Trophoblast cell (in vitro differentiated cells and primary cell): Measurements from ENCODE around the gene SECISBP2L.

Experiments used
- DNase-seq, 2 donors: peaks; one replicate each; pipeline ENCODE4 v3.0.0-alpha.2; 2016
- H2AFZ ChIP-seq: 2 replicates; pipeline ENCODE4 v1.6.1; 2013; ENCODE audit warnings: low read length, moderate library complexity, mild to moderate bottlenecking; ENCODE audit not compliant: insufficient read depth, poor library complexity
- H2AK5ac ChIP-seq: 2 replicates; pipeline ENCODE4 v1.6.1; 2013; ENCODE audit warnings: mild to moderate bottlenecking, low read length
- H2BK120ac ChIP-seq: 2 replicates; pipeline ENCODE4 v1.6.1; 2013; ENCODE audit warnings: low read length, mild to moderate bottlenecking, moderate library complexity; ENCODE audit not compliant: insufficient read depth, poor library complexity
- H2BK12ac ChIP-seq: 2 replicates; pipeline ENCODE4 v1.6.1; 2013; ENCODE audit warnings: mild to moderate bottlenecking, low read length, moderate library complexity
- H2BK5ac ChIP-seq: 2 replicates; pipeline ENCODE4 v1.6.1; 2013; ENCODE audit warnings: low read length, low read depth, moderate library complexity, mild to moderate bottlenecking; ENCODE audit not compliant: poor library complexity
- H3K14ac ChIP-seq: 2 replicates; pipeline ENCODE4 v1.6.1; 2013; ENCODE audit warnings: mild to moderate bottlenecking, low read length
- H3K18ac ChIP-seq: 2 replicates; pipeline ENCODE4 v1.6.1; 2013; ENCODE audit warnings: mild to moderate bottlenecking, low read length
- H3K23ac ChIP-seq: 2 replicates; pipeline ENCODE4 v1.6.1; 2013; ENCODE audit warnings: low read length
- H3K27ac ChIP-seq: 2 replicates; pipeline ENCODE4 v1.5.1; 2013; ENCODE audit warnings: low read depth, mild to moderate bottlenecking, inconsistent platforms, low read length, moderate library complexity
- H3K27me3 ChIP-seq: 2 replicates; pipeline ENCODE4 v1.6.1; 2013; ENCODE audit warnings: inconsistent platforms, mild to moderate bottlenecking, low read length, moderate library complexity; ENCODE audit not compliant: insufficient read depth
- H3K36me3 ChIP-seq, 2 experiments: 1 replicate in 1 of 2; 2 replicates in 1 of 2; pipeline ENCODE4 v1.6.1; 2013; ENCODE audit warnings: low read length in 2 of 2, mild to moderate bottlenecking in 2 of 2, moderate library complexity in 1 of 2; ENCODE audit not compliant: insufficient read depth in 2 of 2, control insufficient read depth in 1 of 2
- H3K4ac ChIP-seq: 2 replicates; pipeline ENCODE4 v1.6.1; 2013; ENCODE audit warnings: low read depth, mild to moderate bottlenecking, low read length, moderate library complexity
- H3K4me1 ChIP-seq, 2 experiments: 1 replicate in 1 of 2; 2 replicates in 1 of 2; pipeline ENCODE4 v1.6.1; 2013; ENCODE audit warnings: low read length in 2 of 2, mild to moderate bottlenecking in 2 of 2, moderate library complexity in 1 of 2; ENCODE audit not compliant: insufficient read depth in 2 of 2, control insufficient read depth in 1 of 2
- H3K4me2 ChIP-seq: 2 replicates; pipeline ENCODE4 v1.6.1; 2013; ENCODE audit warnings: inconsistent platforms, mild to moderate bottlenecking, low read length, moderate library complexity
- H3K4me3 ChIP-seq: 2 replicates; pipeline ENCODE4 v1.5.1; 2013; ENCODE audit warnings: mild to moderate bottlenecking, low read depth, low read length, inconsistent platforms
- H3K79me1 ChIP-seq: one replicate; pipeline ENCODE4 v1.6.1; 2013; ENCODE audit warnings: low read length
- H3K79me2 ChIP-seq: 2 replicates; pipeline ENCODE4 v1.6.1; 2013; ENCODE audit warnings: low read length, mild to moderate bottlenecking; ENCODE audit not compliant: control insufficient read depth, insufficient read depth, poor library complexity
- H3K9ac ChIP-seq: 2 replicates; pipeline ENCODE4 v1.6.1; 2013; ENCODE audit warnings: mild to moderate bottlenecking, low read length
- H3K9me3 ChIP-seq: 2 replicates; pipeline ENCODE4 v1.6.1; 2013; ENCODE audit warnings: low read depth, mild to moderate bottlenecking, control low read depth, inconsistent platforms, low read length; ENCODE audit not compliant: insufficient read depth
- H4K12ac ChIP-seq: 2 replicates; pipeline ENCODE4 v1.6.1; 2013; ENCODE audit warnings: low read depth, mild to moderate bottlenecking, low read length, moderate library complexity
- H4K8ac ChIP-seq: 2 replicates; pipeline ENCODE4 v1.6.1; 2013; ENCODE audit warnings: low read depth, mild to moderate bottlenecking, low read length, moderate library complexity
- H4K91ac ChIP-seq: one replicate; pipeline ENCODE4 v1.6.1; 2013; ENCODE audit warnings: low read depth, mild to moderate bottlenecking, low read length, moderate library complexity
- WGBS: extraction: QIAGEN DNeasy Blood & Tissue Kit; methylation state at CpG from one replicate; pipeline ENCODE4 v1.1.7; 2013; ENCODE audit warnings: missing lambda C conversion rate; ENCODE audit not compliant: insufficient read length, insufficient coverage; ENCODE audit errors: extremely low coverage; 5-methylcytosine and 5-hydroxymethylcytosine counted together

The SECISBP2L gene

GRCh38 chr15:49085696-49086459 is 39.6 kb upstream of the SECISBP2L start:
- Histone ChIP-seq H4K12ac (no peak overlapping the region), H3K4ac (no peak overlapping the region), H2AK5ac (no peak overlapping the region), H3K23ac (no peak overlapping the region), H3K27me3 (no peaks in the 10 kb centered on the region), H4K8ac (no peak overlapping the region), H3K79me1 (no peaks in the 10 kb centered on the region), H3K9ac (no peak overlapping the region), H3K18ac (no peak overlapping the region), H2BK12ac (no peak overlapping the region), H3K4me3 (no peak overlapping the region), H3K79me2 (no peaks in the 10 kb centered on the region), H3K4me2 (no peak overlapping the region), H3K36me3 (no peaks in the 10 kb centered on the region), H3K14ac (no peak overlapping the region), H2BK120ac (no peak overlapping the region), H3K27ac (no peak overlapping the region), H4K91ac (no peak overlapping the region), H2AFZ (no peak overlapping the region), H2BK5ac (no peak overlapping the region), H3K4me1 (peaks cover 2 to 5% of the 10 kb centered on the region in 2 experiments), H3K9me3 (no peaks in the 10 kb centered on the region)
- peak in 1 of 2 donors; percentile 86 for DNase-seq
- 100% methylated on average over 2 of the region's 5 CpGs for WGBS

GRCh38 chr15:49084285-49084570 is 38.0 kb upstream of the SECISBP2L start:
- H3K14ac ChIP-seq, result no peak overlapping the region
- no peak overlapping the region for H4K91ac ChIP-seq
- H2AK5ac ChIP-seq, result no peak overlapping the region
- no peak overlapping the region for H2BK120ac ChIP-seq
- H2AFZ ChIP-seq, result no peak overlapping the region
- no peak overlapping the region for H3K4me2 ChIP-seq
- H4K8ac ChIP-seq, result no peak overlapping the region
- H2BK12ac ChIP-seq, result no peak overlapping the region
- no peak overlapping the region for H3K23ac ChIP-seq
- no peaks in the 10 kb centered on the region for H3K36me3 ChIP-seq
- H3K79me2 ChIP-seq, result no peaks in the 10 kb centered on the region
- H3K79me1 ChIP-seq, result peaks cover 2% of the 10 kb centered on the region
- peaks cover 2 to 5% of the 10 kb centered on the region in 2 experiments for H3K4me1 ChIP-seq
- no peaks in the 10 kb centered on the region for H3K9me3 ChIP-seq
- no peak overlapping the region for H3K4ac ChIP-seq
- no peaks in the 10 kb centered on the region for H3K27me3 ChIP-seq
- peak in 1 of 2 donors; percentile 89 for DNase-seq
- no peak overlapping the region for H3K18ac ChIP-seq
- no CpG with 5 or more reads among the region's 3 CpGs for WGBS
- no peak overlapping the region for H4K12ac ChIP-seq
- H2BK5ac ChIP-seq, result no peak overlapping the region
- no peak overlapping the region for H3K4me3 ChIP-seq
- no peak overlapping the region for H3K9ac ChIP-seq
- H3K27ac ChIP-seq, result no peak overlapping the region

GRCh38 chr15:49083401-49084284 is 37.4 kb upstream of the SECISBP2L start:
- no peak overlapping the region for H3K9ac ChIP-seq
- no peak overlapping the region for H3K4me2 ChIP-seq
- H2BK12ac ChIP-seq, result no peak overlapping the region
- H3K4me1 ChIP-seq, result peaks cover 2 to 5% of the 10 kb centered on the region in 2 experiments
- no peak overlapping the region for H2BK120ac ChIP-seq
- no peak overlapping the region for H3K4ac ChIP-seq
- H2BK5ac ChIP-seq, result no peak overlapping the region
- peaks cover 2% of the 10 kb centered on the region for H3K79me1 ChIP-seq
- no peaks in the 10 kb centered on the region for H3K27me3 ChIP-seq
- H2AK5ac ChIP-seq, result no peak overlapping the region
- no peak overlapping the region for H3K23ac ChIP-seq
- no peak overlapping the region for H3K18ac ChIP-seq
- H2AFZ ChIP-seq, result no peak overlapping the region
- no peak overlapping the region for H4K12ac ChIP-seq
- H4K8ac ChIP-seq, result no peak overlapping the region
- H3K27ac ChIP-seq, result no peak overlapping the region
- H3K79me2 ChIP-seq, result no peaks in the 10 kb centered on the region
- no peaks in the 10 kb centered on the region for H3K9me3 ChIP-seq
- no peak overlapping the region for H3K4me3 ChIP-seq
- DNase-seq, result peak; percentile 49 to 73
- no peaks in the 10 kb centered on the region for H3K36me3 ChIP-seq
- H3K14ac ChIP-seq, result no peak overlapping the region
- WGBS, result no CpG with 5 or more reads among the region's 5 CpGs
- no peak overlapping the region for H4K91ac ChIP-seq

- Histone ChIP-seq H4K91ac (no peak overlapping the region), H2AFZ (no peak overlapping the region), H3K79me1 (peaks cover 2% of the 10 kb centered on the region), H3K27me3 (no peaks in the 10 kb centered on the region), H3K4ac (no peak overlapping the region), H3K9ac (no peak overlapping the region), H4K12ac (no peak overlapping the region), H3K23ac (no peak overlapping the region), H2BK5ac (no peak overlapping the region), H3K4me2 (no peak overlapping the region), H3K4me3 (no peak overlapping the region), H3K27ac (no peak overlapping the region), H3K18ac (no peak overlapping the region), H2AK5ac (no peak overlapping the region), H2BK120ac (no peak overlapping the region), H3K9me3 (no peaks in the 10 kb centered on the region), H3K4me1 (peaks cover 2 to 5% of the 10 kb centered on the region in 2 experiments), H3K14ac (no peak overlapping the region), H4K8ac (no peak overlapping the region), H3K79me2 (no peaks in the 10 kb centered on the region), H2BK12ac (no peak overlapping the region), H3K36me3 (no peaks in the 10 kb centered on the region)
- no peak for DNase-seq
- WGBS, result no CpG with 5 or more reads among the region's 1 CpG
Measured at GRCh38 chr15:49082960-49083359, 36.7 kb upstream of the SECISBP2L start.
